ENCODE data around the gene HEYL.

HEYL gene

GRCh38 chr1:39592069-39592468, 47.4 kb downstream of the HEYL start:
- no peak for DNase-seq
- H3K27me3 ChIP-seq (replicated peaks; ENCODE audit: control insufficient read depth, insufficient read depth, low read length, poor library complexity, severe bottlenecking) = no peaks in the 10 kb centered on the region
- H3K36me3 ChIP-seq (ENCODE audit: control insufficient read depth, insufficient read depth, low read length) = no peaks in the 10 kb centered on the region
- H3K4me3 ChIP-seq (ENCODE audit: insufficient read depth, low read depth, low read length, poor library complexity, severe bottlenecking) = no peak overlapping the region
- H3K4me1 ChIP-seq (ENCODE audit: control insufficient read depth, insufficient read depth, low read length, poor library complexity, severe bottlenecking) = no peaks in the 10 kb centered on the region
- H3K27ac ChIP-seq (ENCODE audit: insufficient read depth, low read length, poor library complexity, severe bottlenecking) = no peak overlapping the region
- no peaks in the 10 kb centered on the region for H3K9me3 ChIP-seq (ENCODE audit: control insufficient read depth, low read length)

DNA sequence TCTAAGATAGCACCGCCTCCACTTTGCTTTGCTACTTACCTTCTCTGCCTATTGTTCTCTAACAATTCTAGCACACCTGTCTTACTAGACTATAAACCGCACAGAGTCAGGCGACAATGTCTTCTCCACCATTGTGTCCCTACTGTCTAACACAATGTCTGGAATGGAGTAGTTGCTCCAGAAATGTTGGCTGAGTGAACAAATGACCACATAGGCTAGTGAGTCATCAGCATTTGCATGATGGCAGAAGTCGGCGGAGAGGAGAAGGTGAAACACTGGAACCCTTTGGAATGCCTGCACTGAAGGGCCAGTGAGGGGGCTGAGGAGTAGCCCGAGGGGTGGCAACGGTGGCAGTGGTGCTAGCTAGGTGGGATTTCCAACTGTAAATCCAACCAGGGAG, 48.9 kb downstream of the HEYL start:
- Histone ChIP-seq H3K27ac (ENCODE audit: insufficient read depth, low read length, poor library complexity, severe bottlenecking) (no peak overlapping the region), H3K9me3 (ENCODE audit: control insufficient read depth, low read length) (no peaks in the 10 kb centered on the region), H3K36me3 (ENCODE audit: control insufficient read depth, insufficient read depth, low read length) (no peaks in the 10 kb centered on the region), H3K27me3 (replicated peaks; ENCODE audit: control insufficient read depth, insufficient read depth, low read length, poor library complexity, severe bottlenecking) (no peaks in the 10 kb centered on the region), H3K4me3 (ENCODE audit: insufficient read depth, low read depth, low read length, poor library complexity, severe bottlenecking) (no peak overlapping the region), H3K4me1 (ENCODE audit: control insufficient read depth, insufficient read depth, low read length, poor library complexity, severe bottlenecking) (no peaks in the 10 kb centered on the region)
- no peak for DNase-seq

GRCh38 chr1:39585933-39586332, 53.5 kb downstream of the HEYL start:
- Histone ChIP-seq H3K9me3 (ENCODE audit: control insufficient read depth, low read length) (no peaks in the 10 kb centered on the region), H3K36me3 (ENCODE audit: control insufficient read depth, insufficient read depth, low read length) (no peaks in the 10 kb centered on the region), H3K27me3 (replicated peaks; ENCODE audit: control insufficient read depth, insufficient read depth, low read length, poor library complexity, severe bottlenecking) (no peaks in the 10 kb centered on the region), H3K27ac (ENCODE audit: insufficient read depth, low read length, poor library complexity, severe bottlenecking) (no peak overlapping the region), H3K4me3 (ENCODE audit: insufficient read depth, low read depth, low read length, poor library complexity, severe bottlenecking) (no peak overlapping the region), H3K4me1 (ENCODE audit: control insufficient read depth, insufficient read depth, low read length, poor library complexity, severe bottlenecking) (no peaks in the 10 kb centered on the region)
- DNase-seq = no peak

- Histone ChIP-seq H3K4me1 (ENCODE audit: control insufficient read depth, insufficient read depth, low read length, poor library complexity, severe bottlenecking) (peaks cover 18% of the 10 kb centered on the region), H3K36me3 (ENCODE audit: control insufficient read depth, insufficient read depth, low read length) (peaks cover 18% of the 10 kb centered on the region), H3K4me3 (ENCODE audit: insufficient read depth, low read depth, low read length, poor library complexity, severe bottlenecking) (peak overlapping the region; percentile 85), H3K9me3 (ENCODE audit: control insufficient read depth, low read length) (no peaks in the 10 kb centered on the region), H3K27ac (ENCODE audit: insufficient read depth, low read length, poor library complexity, severe bottlenecking) (peak overlapping the region; percentile 76), H3K27me3 (replicated peaks; ENCODE audit: control insufficient read depth, insufficient read depth, low read length, poor library complexity, severe bottlenecking) (no peaks in the 10 kb centered on the region)
- DNase-seq = peak; percentile 18 to 21 (median 20)
Measured at GRCh38 chr1:39576016-39576657, 63.3 kb downstream of the HEYL start.

GRCh38 chr1:39575191-39576015, 64.0 kb downstream of the HEYL start:
- Histone ChIP-seq H3K36me3 (ENCODE audit: control insufficient read depth, insufficient read depth, low read length) (peaks cover 25% of the 10 kb centered on the region), H3K4me3 (ENCODE audit: insufficient read depth, low read depth, low read length, poor library complexity, severe bottlenecking) (peak overlapping the region; percentile 85), H3K27me3 (replicated peaks; ENCODE audit: control insufficient read depth, insufficient read depth, low read length, poor library complexity, severe bottlenecking) (no peaks in the 10 kb centered on the region), H3K27ac (ENCODE audit: insufficient read depth, low read length, poor library complexity, severe bottlenecking) (peak overlapping the region; percentile 76), H3K4me1 (ENCODE audit: control insufficient read depth, insufficient read depth, low read length, poor library complexity, severe bottlenecking) (peaks cover 18% of the 10 kb centered on the region), H3K9me3 (ENCODE audit: control insufficient read depth, low read length) (no peaks in the 10 kb centered on the region)
- peak; percentile 23 to 47 (median 34) for DNase-seq

DNA sequence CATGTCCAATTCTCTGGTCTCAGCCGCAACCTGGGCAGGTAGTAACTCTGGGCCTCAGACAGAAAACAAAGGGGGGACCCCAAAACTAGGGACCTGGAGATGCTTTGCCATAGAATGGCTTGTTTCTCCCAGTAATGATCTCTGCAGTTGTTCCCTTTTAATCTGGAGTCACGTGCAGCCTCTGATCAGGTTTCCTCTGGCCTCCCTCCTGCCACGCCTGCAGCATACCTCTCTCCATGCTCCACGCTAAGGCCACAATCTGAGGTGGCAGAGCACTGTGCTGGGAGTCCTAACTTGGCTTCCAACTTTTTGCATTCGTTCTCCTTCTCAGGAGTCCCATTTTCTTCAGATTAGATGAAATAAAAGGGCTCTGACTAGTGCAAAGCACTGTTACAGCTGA, 64.8 kb downstream of the HEYL start:
- H3K4me1 ChIP-seq (ENCODE audit: control insufficient read depth, insufficient read depth, low read length, poor library complexity, severe bottlenecking) = peaks cover 18% of the 10 kb centered on the region
- H3K9me3 ChIP-seq (ENCODE audit: control insufficient read depth, low read length) = no peaks in the 10 kb centered on the region
- peak overlapping the region; percentile 76 for H3K27ac ChIP-seq (ENCODE audit: insufficient read depth, low read length, poor library complexity, severe bottlenecking)
- H3K27me3 ChIP-seq (replicated peaks; ENCODE audit: control insufficient read depth, insufficient read depth, low read length, poor library complexity, severe bottlenecking) = no peaks in the 10 kb centered on the region
- H3K36me3 ChIP-seq (ENCODE audit: control insufficient read depth, insufficient read depth, low read length) = peaks cover 32% of the 10 kb centered on the region
- no peak for DNase-seq
- peak overlapping the region; percentile 85 for H3K4me3 ChIP-seq (ENCODE audit: insufficient read depth, low read depth, low read length, poor library complexity, severe bottlenecking)

All from effector memory CD4-positive, alpha-beta T cell (primary cell).